ENCODE data around the gene COL4A3.

COL4A3 gene

GRCh38 chr2:227292314-227292713, 127.9 kb downstream of the COL4A3 start:
- H3K9me3 ChIP-seq (replicated peaks in 1 of 2; ENCODE audit: control insufficient read depth in 2 of 2, insufficient read depth in 1 of 2, low read depth in 1 of 2, low read length in 2 of 2), result no peaks in the 10 kb centered on the region
- H3K9ac ChIP-seq (ENCODE audit: low read depth, low read length, poor library complexity), result no peak overlapping the region
- H3K27ac ChIP-seq (replicated peaks; ENCODE audit: low read length), result no peak overlapping the region
- H3K14ac ChIP-seq (ENCODE audit: low read length), result no peak overlapping the region
- no CpG with 5 or more reads among the region's 3 CpGs for WGBS, 2 donors (ENCODE audit: extremely low coverage in 2 of 2, insufficient read length in 2 of 2, insufficient replicate concordance in 1 of 2)
- no peaks in the 10 kb centered on the region for H3K27me3 ChIP-seq (ENCODE audit: control insufficient read depth in 3 of 3, insufficient read depth in 3 of 3, low read depth in 1 of 3, low read length in 3 of 3)
- no peaks in the 10 kb centered on the region for H3K36me3 ChIP-seq (replicated peaks in 1 of 2; ENCODE audit: control insufficient read depth in 2 of 2, insufficient read depth in 2 of 2, low read length in 2 of 2)
- H2AK5ac ChIP-seq (ENCODE audit: low read depth, low read length), result no peak overlapping the region
- H2AFZ ChIP-seq (ENCODE audit: low read length), result no peak overlapping the region
- no peak overlapping the region for H3K23ac ChIP-seq (ENCODE audit: low read depth, low read length, poor library complexity)
- no peak overlapping the region for H3K4me3 ChIP-seq (ENCODE audit: low read length in 2 of 2)
- H4K8ac ChIP-seq (ENCODE audit: low read depth, low read length), result no peak overlapping the region
- no peak overlapping the region for H3K4me2 ChIP-seq (ENCODE audit: insufficient read depth, low read length, poor library complexity, severe bottlenecking)
- DNase-seq (ENCODE audit: low spot score), result no peak
- no peak overlapping the region for H3K4ac ChIP-seq (ENCODE audit: low read length)
- no peak overlapping the region for H2BK15ac ChIP-seq (ENCODE audit: low read length)
- H2BK120ac ChIP-seq (ENCODE audit: low read depth, low read length), result no peak overlapping the region
- no peaks in the 10 kb centered on the region for H3K79me1 ChIP-seq (ENCODE audit: low read depth, low read length)
- H2BK5ac ChIP-seq (ENCODE audit: low read length), result no peak overlapping the region
- no peaks in the 10 kb centered on the region for H3K4me1 ChIP-seq (ENCODE audit: control insufficient read depth in 2 of 2, insufficient read depth in 1 of 2, low read depth in 1 of 2, low read length in 2 of 2)
- no peak overlapping the region for H2BK12ac ChIP-seq (ENCODE audit: low read length)
- no peak overlapping the region for H3K18ac ChIP-seq (ENCODE audit: low read length)
- H4K91ac ChIP-seq (ENCODE audit: low read depth, low read length, poor library complexity), result no peak overlapping the region

- no peak overlapping the region for H2BK12ac ChIP-seq (ENCODE audit: low read length)
- no peak overlapping the region for H3K4ac ChIP-seq (ENCODE audit: low read length)
- no peaks in the 10 kb centered on the region for H3K79me1 ChIP-seq (ENCODE audit: low read depth, low read length)
- H3K9ac ChIP-seq (ENCODE audit: low read depth, low read length, poor library complexity), result no peak overlapping the region
- no peaks in the 10 kb centered on the region for H3K4me1 ChIP-seq (ENCODE audit: control insufficient read depth in 2 of 2, insufficient read depth in 1 of 2, low read depth in 1 of 2, low read length in 2 of 2)
- WGBS, 2 donors (ENCODE audit: extremely low coverage in 2 of 2, insufficient read length in 2 of 2, insufficient replicate concordance in 1 of 2), result no CpG with 5 or more reads among the region's 4 CpGs
- no peak overlapping the region for H3K4me3 ChIP-seq (ENCODE audit: low read length in 2 of 2)
- H2AFZ ChIP-seq (ENCODE audit: low read length), result no peak overlapping the region
- H4K8ac ChIP-seq (ENCODE audit: low read depth, low read length), result no peak overlapping the region
- H2BK5ac ChIP-seq (ENCODE audit: low read length), result no peak overlapping the region
- H4K91ac ChIP-seq (ENCODE audit: low read depth, low read length, poor library complexity), result no peak overlapping the region
- H3K9me3 ChIP-seq (replicated peaks in 1 of 2; ENCODE audit: control insufficient read depth in 2 of 2, insufficient read depth in 1 of 2, low read depth in 1 of 2, low read length in 2 of 2), result no peaks in the 10 kb centered on the region
- DNase-seq (ENCODE audit: low spot score), result no peak
- H3K23ac ChIP-seq (ENCODE audit: low read depth, low read length, poor library complexity), result no peak overlapping the region
- no peak overlapping the region for H3K4me2 ChIP-seq (ENCODE audit: insufficient read depth, low read length, poor library complexity, severe bottlenecking)
- no peak overlapping the region for H3K27ac ChIP-seq (replicated peaks; ENCODE audit: low read length)
- no peak overlapping the region for H3K14ac ChIP-seq (ENCODE audit: low read length)
- H2AK5ac ChIP-seq (ENCODE audit: low read depth, low read length), result no peak overlapping the region
- no peaks in the 10 kb centered on the region for H3K36me3 ChIP-seq (replicated peaks in 1 of 2; ENCODE audit: control insufficient read depth in 2 of 2, insufficient read depth in 2 of 2, low read length in 2 of 2)
- no peak overlapping the region for H2BK15ac ChIP-seq (ENCODE audit: low read length)
- no peak overlapping the region for H3K18ac ChIP-seq (ENCODE audit: low read length)
- H2BK120ac ChIP-seq (ENCODE audit: low read depth, low read length), result no peak overlapping the region
- no peaks in the 10 kb centered on the region for H3K27me3 ChIP-seq (ENCODE audit: control insufficient read depth in 3 of 3, insufficient read depth in 3 of 3, low read depth in 1 of 3, low read length in 3 of 3)
These were observed 129.1 kb downstream of the COL4A3 start for GRCh38 chr2:227293531-227293930.

GRCh38 chr2:227295806-227296205, 131.4 kb downstream of the COL4A3 start:
- H2BK5ac ChIP-seq (ENCODE audit: low read length), result no peak overlapping the region
- no peak overlapping the region for H3K9ac ChIP-seq (ENCODE audit: low read depth, low read length, poor library complexity)
- peaks cover 0 to 1% of the 10 kb centered on the region in 2 donors for H3K4me1 ChIP-seq (ENCODE audit: control insufficient read depth in 2 of 2, insufficient read depth in 1 of 2, low read depth in 1 of 2, low read length in 2 of 2)
- H2BK12ac ChIP-seq (ENCODE audit: low read length), result no peak overlapping the region
- DNase-seq (ENCODE audit: low spot score), result no peak
- H3K27me3 ChIP-seq (ENCODE audit: control insufficient read depth in 3 of 3, insufficient read depth in 3 of 3, low read depth in 1 of 3, low read length in 3 of 3), result no peaks in the 10 kb centered on the region
- H3K4ac ChIP-seq (ENCODE audit: low read length), result no peak overlapping the region
- H3K27ac ChIP-seq (replicated peaks; ENCODE audit: low read length), result no peak overlapping the region
- no peak overlapping the region for H2AK5ac ChIP-seq (ENCODE audit: low read depth, low read length)
- no peak overlapping the region for H3K4me3 ChIP-seq (ENCODE audit: low read length in 2 of 2)
- no peak overlapping the region for H2AFZ ChIP-seq (ENCODE audit: low read length)
- H3K18ac ChIP-seq (ENCODE audit: low read length), result no peak overlapping the region
- H3K4me2 ChIP-seq (ENCODE audit: insufficient read depth, low read length, poor library complexity, severe bottlenecking), result no peak overlapping the region
- H4K91ac ChIP-seq (ENCODE audit: low read depth, low read length, poor library complexity), result no peak overlapping the region
- no peaks in the 10 kb centered on the region for H3K9me3 ChIP-seq (replicated peaks in 1 of 2; ENCODE audit: control insufficient read depth in 2 of 2, insufficient read depth in 1 of 2, low read depth in 1 of 2, low read length in 2 of 2)
- H3K79me1 ChIP-seq (ENCODE audit: low read depth, low read length), result no peaks in the 10 kb centered on the region
- H3K23ac ChIP-seq (ENCODE audit: low read depth, low read length, poor library complexity), result no peak overlapping the region
- WGBS, 2 donors (ENCODE audit: extremely low coverage in 2 of 2, insufficient read length in 2 of 2, insufficient replicate concordance in 1 of 2), result no CpG with 5 or more reads among the region's 4 CpGs
- H2BK15ac ChIP-seq (ENCODE audit: low read length), result no peak overlapping the region
- no peak overlapping the region for H2BK120ac ChIP-seq (ENCODE audit: low read depth, low read length)
- H3K14ac ChIP-seq (ENCODE audit: low read length), result no peak overlapping the region
- no peak overlapping the region for H4K8ac ChIP-seq (ENCODE audit: low read depth, low read length)
- no peaks in the 10 kb centered on the region for H3K36me3 ChIP-seq (replicated peaks in 1 of 2; ENCODE audit: control insufficient read depth in 2 of 2, insufficient read depth in 2 of 2, low read length in 2 of 2)

- Histone ChIP-seq H2BK5ac (ENCODE audit: low read length) (no peak overlapping the region), H3K9ac (ENCODE audit: low read depth, low read length, poor library complexity) (no peak overlapping the region), H3K4me3 (ENCODE audit: low read length in 2 of 2) (no peak overlapping the region), H2AFZ (ENCODE audit: low read length) (no peak overlapping the region), H3K23ac (ENCODE audit: low read depth, low read length, poor library complexity) (no peak overlapping the region), H2BK120ac (ENCODE audit: low read depth, low read length) (no peak overlapping the region), H3K9me3 (replicated peaks in 1 of 2; ENCODE audit: control insufficient read depth in 2 of 2, insufficient read depth in 1 of 2, low read depth in 1 of 2, low read length in 2 of 2) (no peaks in the 10 kb centered on the region), H3K27ac (replicated peaks; ENCODE audit: low read length) (no peak overlapping the region), H2BK12ac (ENCODE audit: low read length) (no peak overlapping the region), H3K36me3 (replicated peaks in 1 of 2; ENCODE audit: control insufficient read depth in 2 of 2, insufficient read depth in 2 of 2, low read length in 2 of 2) (no peaks in the 10 kb centered on the region), H2BK15ac (ENCODE audit: low read length) (no peak overlapping the region), H3K4me1 (ENCODE audit: control insufficient read depth in 2 of 2, insufficient read depth in 1 of 2, low read depth in 1 of 2, low read length in 2 of 2) (peaks cover 0 to 1% of the 10 kb centered on the region in 2 donors), H3K14ac (ENCODE audit: low read length) (no peak overlapping the region), H4K8ac (ENCODE audit: low read depth, low read length) (no peak overlapping the region), H3K4me2 (ENCODE audit: insufficient read depth, low read length, poor library complexity, severe bottlenecking) (no peak overlapping the region), H2AK5ac (ENCODE audit: low read depth, low read length) (no peak overlapping the region), H3K27me3 (ENCODE audit: control insufficient read depth in 3 of 3, insufficient read depth in 3 of 3, low read depth in 1 of 3, low read length in 3 of 3) (no peaks in the 10 kb centered on the region), H4K91ac (ENCODE audit: low read depth, low read length, poor library complexity) (no peak overlapping the region), H3K4ac (ENCODE audit: low read length) (no peak overlapping the region), H3K79me1 (ENCODE audit: low read depth, low read length) (no peaks in the 10 kb centered on the region), H3K18ac (ENCODE audit: low read length) (no peak overlapping the region)
- WGBS, 2 donors (ENCODE audit: extremely low coverage in 2 of 2, insufficient read length in 2 of 2, insufficient replicate concordance in 1 of 2), result no CpG with 5 or more reads among the region's 3 CpGs
- no peak for DNase-seq (ENCODE audit: low spot score)
These were observed 132.4 kb downstream of the COL4A3 start for GRCh38 chr2:227296671-227297405.
